Gastroesophageal sphincter (tissue), 4 donors: ENCODE data around the gene NCKAP5. TPM values are rescaled to one million over a fixed set of nuclear protein-coding genes. Genes with fewer than 3 reads are reported as not detected.

ENCODE experiments used
- ATAC-seq: fragments of 150-250 bp; one replicate; pipeline ENCODE4 v1.9.1; 2016; ENCODE audit warnings: mild to moderate bottlenecking, moderate library complexity
- H3K27ac ChIP-seq, 4 donors: fragments of 200-600 bp; sonication (generic) in 3 of 4; 1 replicate in 3 of 4; 2 replicates in 1 of 4; pipeline ENCODE4 v1.5.1; 2016 to 2019
- H3K27me3 ChIP-seq: fragments of 200-600 bp; sonication (generic); one replicate; pipeline ENCODE4 v1.5.1; 2019
- H3K36me3 ChIP-seq, 2 donors: fragments of 200-600 bp; sonication (generic); one replicate each; pipeline ENCODE4 v1.5.1; 2019; ENCODE audit warnings: control low read depth in 1 of 2
- H3K4me1 ChIP-seq, 3 donors: fragments of 200-600 bp; sonication (generic); 1 replicate in 2 of 3; 2 replicates in 1 of 3; pipeline ENCODE4 v1.5.1; 2016 to 2019; ENCODE audit warnings: control low read depth in 2 of 3
- H3K4me3 ChIP-seq, 2 donors: fragments of 200-600 bp; sonication (generic); one replicate each; pipeline ENCODE4 v1.5.1; 2019; ENCODE audit warnings: mild to moderate bottlenecking in 1 of 2, moderate library complexity in 1 of 2
- H3K9me3 ChIP-seq, 3 donors: fragments of 200-600 bp; sonication (generic); one replicate each; pipeline ENCODE4 v1.5.1; 2017 to 2019; ENCODE audit warnings: control low read depth in 2 of 3
- CTCF ChIP-seq, 4 experiments: fragments of 200-600 bp in 2 of 4; fragments of 450-650 bp in 2 of 4; sonication (generic) in 1 of 4; IDR thresholded peaks; one replicate each; pipeline ENCODE4 v1.5.1; 2017 to 2019; ENCODE audit warnings: antibody characterized with exemption in 4 of 4, mild to moderate bottlenecking in 2 of 4, moderate library complexity in 2 of 4
- EP300 ChIP-seq: sonication (generic); formaldehyde crosslinking; IDR thresholded peaks from one replicate; pipeline ENCODE4 v1.6.1; 2017; ENCODE audit warnings: antibody characterized with exemption, mild to moderate bottlenecking
- POLR2A ChIP-seq, 2 donors: fragments of 450-650 bp; IDR thresholded peaks; one replicate each; pipeline ENCODE4 v1.6.1; 2017; ENCODE audit warnings: antibody characterized with exemption in 2 of 2, mild to moderate bottlenecking in 2 of 2, moderate library complexity in 1 of 2
- POLR2AphosphoS5 ChIP-seq: sonication (generic); formaldehyde crosslinking; IDR thresholded peaks from one replicate; pipeline ENCODE4 v1.6.1; 2017; ENCODE audit warnings: antibody characterized with exemption
- WGBS, 2 donors: methylation state at CpG; one replicate each; pipeline ENCODE4 v1.1.5; 2018; ENCODE audit warnings: low coverage in 1 of 2; 5-methylcytosine and 5-hydroxymethylcytosine counted together
- total RNA-seq, 4 donors: library from RNA; depleted of rRNA; stranded (reverse); fragments of >200 nt; gene quantifications; one replicate each; pipeline ENCODE4 v1.1.0, GENCODE V29; 2016

The NCKAP5 gene
- total RNA-seq, 4 donors from 2014 or later: 0.16 to 0.57 (median 0.33) TPM

- 94% methylated on average over 1 of the region's 1 CpG; no CpG with 5 or more reads in 1 of the 2 donors for WGBS, 2 donors
- H3K27me3 ChIP-seq: no peaks in the 10 kb centered on the region
- TF ChIP-seq CTCF (IDR thresholded peaks at IDR 0.05) (no peak), POLR2A (IDR thresholded peaks at IDR 0.05) (no peak), EP300 (no peak), POLR2AphosphoS5 (no peak)
- no peak for ATAC-seq
- no peaks in the 10 kb centered on the region for H3K4me1 ChIP-seq
- no peaks in the 10 kb centered on the region for H3K36me3 ChIP-seq
- no peak overlapping the region for H3K4me3 ChIP-seq
- H3K9me3 ChIP-seq: no peaks in the 10 kb centered on the region
- no peak overlapping the region for H3K27ac ChIP-seq
Measured at GRCh38 chr2:133363884-133364283, 204.4 kb downstream of the NCKAP5 start.

DNA sequence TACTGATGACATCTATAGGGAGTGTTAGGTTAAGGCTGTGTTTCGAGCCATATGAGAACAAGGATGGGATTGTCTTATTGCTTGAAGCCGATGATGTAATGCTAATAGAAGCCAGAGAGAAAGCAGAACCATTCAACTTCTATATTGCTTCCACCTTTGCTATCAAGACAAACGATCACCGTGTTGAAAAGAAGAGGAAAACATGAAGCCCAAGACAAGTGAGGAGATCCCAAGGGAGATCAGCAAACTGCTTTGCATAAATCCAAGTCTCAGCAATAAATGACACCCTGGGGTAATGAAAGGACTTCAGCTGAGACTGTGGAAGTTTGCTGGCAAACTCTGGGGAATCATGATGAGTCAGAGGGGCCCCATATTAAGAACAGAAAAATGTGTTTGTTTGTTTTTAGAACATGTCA lies 206.2 kb downstream of the NCKAP5 start:
- no peak for ATAC-seq
- H3K4me1 ChIP-seq: no peaks in the 10 kb centered on the region
- no peaks in the 10 kb centered on the region for H3K9me3 ChIP-seq
- H3K36me3 ChIP-seq: no peaks in the 10 kb centered on the region
- no peak overlapping the region for H3K4me3 ChIP-seq
- H3K27me3 ChIP-seq: no peaks in the 10 kb centered on the region
- WGBS, 2 donors: 32 to 37% methylated on average over 4 of the region's 4 CpGs
- no peak overlapping the region for H3K27ac ChIP-seq
- TF ChIP-seq CTCF (IDR thresholded peaks at IDR 0.05) (no peak), EP300 (no peak), POLR2A (IDR thresholded peaks at IDR 0.05) (no peak)

DNA sequence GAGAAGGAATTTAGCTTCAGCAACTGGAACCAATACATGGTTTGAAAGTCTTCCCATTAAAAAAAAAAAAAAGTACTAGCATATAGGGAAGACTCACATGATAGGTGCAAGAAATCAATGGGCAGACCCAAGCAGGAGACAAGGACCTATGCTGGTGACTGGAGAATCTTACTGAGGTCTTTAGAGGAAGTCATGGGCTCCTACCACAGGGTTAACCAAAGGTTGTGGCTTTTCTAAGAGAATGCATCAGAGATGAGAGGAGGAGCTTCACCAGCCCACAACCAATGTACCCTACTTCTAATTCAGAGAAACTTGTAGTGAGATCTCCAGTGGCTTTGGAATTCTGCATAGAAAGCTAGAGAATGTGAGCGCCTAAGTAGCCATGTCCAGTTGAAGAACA lies 207.4 kb downstream of the NCKAP5 start:
- TF ChIP-seq EP300 (no peak), POLR2AphosphoS5 (no peak), POLR2A (IDR thresholded peaks at IDR 0.05) (no peak), CTCF (IDR thresholded peaks at IDR 0.05) (no peak)
- Histone ChIP-seq H3K9me3 (no peaks in the 10 kb centered on the region), H3K27me3 (no peaks in the 10 kb centered on the region), H3K4me1 (no peaks in the 10 kb centered on the region), H3K27ac (no peak overlapping the region), H3K36me3 (no peaks in the 10 kb centered on the region), H3K4me3 (no peak overlapping the region)
- 80 to 100% methylated on average over 1 of the region's 1 CpG for WGBS, 2 donors
- no peak for ATAC-seq

- no peaks in the 10 kb centered on the region for H3K9me3 ChIP-seq
- no peaks in the 10 kb centered on the region for H3K4me1 ChIP-seq
- H3K36me3 ChIP-seq: no peaks in the 10 kb centered on the region
- ATAC-seq: no peak
- no peak for TF ChIP-seq CTCF (IDR thresholded peaks at IDR 0.05)
- no peak for TF ChIP-seq EP300
- no peak for TF ChIP-seq POLR2AphosphoS5
- no peak for TF ChIP-seq POLR2A (IDR thresholded peaks at IDR 0.05)
- no peaks in the 10 kb centered on the region for H3K27me3 ChIP-seq
- H3K27ac ChIP-seq: no peak overlapping the region
- 66 to 100% methylated on average over 1 to 3 of the region's 3 CpGs for WGBS, 2 donors
- no peak overlapping the region for H3K4me3 ChIP-seq
Measured at GRCh38 chr2:133360190-133360589, 208.1 kb downstream of the NCKAP5 start.

DNA sequence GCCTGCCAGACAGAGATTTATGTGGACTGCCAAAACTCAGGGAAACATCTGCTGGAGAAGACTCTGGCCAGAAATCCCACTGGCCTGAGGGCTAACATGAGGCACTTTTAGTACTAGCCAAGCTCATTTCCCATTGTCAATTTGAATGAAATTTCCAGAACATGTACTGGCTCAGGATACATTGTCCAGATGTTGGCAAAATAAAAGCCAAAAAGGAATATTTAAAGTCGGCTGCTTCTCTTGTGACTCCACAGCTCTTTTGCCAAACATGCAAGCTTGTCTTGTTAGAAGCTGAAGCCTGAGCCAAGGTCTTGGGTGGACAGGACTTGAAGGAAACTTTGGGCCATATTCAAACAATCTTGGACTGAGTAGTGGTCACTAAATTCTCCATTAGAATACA lies 215.5 kb downstream of the NCKAP5 start:
- TF ChIP-seq EP300 (no peak), POLR2AphosphoS5 (no peak), POLR2A (IDR thresholded peaks at IDR 0.05) (no peak), CTCF (IDR thresholded peaks at IDR 0.05) (no peak)
- WGBS, 2 donors: 13 to 14% methylated on average over 1 of the region's 1 CpG
- no peak overlapping the region for H3K27ac ChIP-seq
- no peak overlapping the region for H3K4me3 ChIP-seq
- H3K27me3 ChIP-seq: no peaks in the 10 kb centered on the region
- H3K9me3 ChIP-seq: no peaks in the 10 kb centered on the region
- no peaks in the 10 kb centered on the region for H3K4me1 ChIP-seq
- peak; percentile 57 for ATAC-seq
- H3K36me3 ChIP-seq: no peaks in the 10 kb centered on the region
